Measurements from ENCODE around the gene DDX28.
"Not testable (repeated sequence)": the region's sequence is repeated elsewhere in the genome, so short reads cannot be mapped to it uniquely, and the experiment has no call there.

The DDX28 gene

DNA sequence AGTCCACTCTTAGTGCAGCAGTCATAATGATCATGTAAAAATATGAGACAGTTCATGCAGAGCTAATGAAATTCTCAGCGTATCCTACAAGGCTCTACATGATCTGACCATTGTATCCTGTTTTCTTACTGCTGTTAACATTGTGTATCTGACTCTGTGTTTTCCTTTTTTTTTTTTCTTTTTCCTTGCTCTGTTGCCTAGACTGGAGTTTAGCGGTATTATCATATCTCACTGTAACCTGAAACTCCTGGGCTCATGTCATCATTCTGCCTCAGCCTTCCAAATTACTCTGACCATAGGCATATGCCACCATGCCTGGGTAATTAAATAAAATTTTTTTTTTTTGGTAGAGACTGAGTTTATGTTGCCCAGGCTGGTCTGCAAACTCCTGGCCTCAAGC, 12.2 kb upstream of the DDX28 start:
- no peak for DNase-seq

DNA sequence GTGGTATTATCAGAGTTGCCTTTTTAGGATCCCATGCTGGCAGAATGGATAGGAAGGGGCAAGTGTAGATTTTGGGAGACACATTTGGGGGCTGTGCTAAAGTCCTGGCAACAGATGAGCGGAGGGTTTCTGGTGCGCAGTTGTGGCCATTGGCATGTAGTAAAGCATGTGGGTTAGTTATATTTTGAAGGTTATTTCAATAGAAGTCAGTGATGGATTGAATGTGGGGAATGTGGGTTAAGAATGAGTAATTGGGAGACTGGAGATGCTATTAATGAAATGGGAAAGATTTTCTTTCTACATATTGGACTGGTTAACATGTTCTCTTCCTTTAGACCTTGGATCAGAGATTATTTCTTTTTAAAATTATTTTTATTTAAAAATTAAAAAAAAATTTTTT, 10.1 kb upstream of the DDX28 start:
- no peak for DNase-seq

DNA sequence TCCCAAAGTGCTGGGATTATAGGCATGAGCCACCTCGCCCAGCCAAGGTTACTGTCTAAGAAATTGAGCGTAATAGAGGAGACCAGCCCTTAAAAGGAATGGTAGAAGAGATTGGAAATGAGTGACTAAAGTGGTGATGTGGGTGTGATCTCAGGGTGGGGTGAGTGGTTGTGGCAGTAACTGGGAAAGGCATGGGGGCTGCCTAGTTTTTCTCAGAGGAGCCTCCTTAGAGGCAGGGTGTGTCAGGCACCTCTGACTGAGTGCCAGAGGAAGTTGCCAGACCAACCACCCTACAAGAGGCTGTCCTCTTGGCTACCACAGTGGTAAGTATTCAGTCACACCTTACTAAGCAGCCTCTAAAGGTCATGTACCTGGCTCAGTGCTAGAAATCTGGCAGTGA, 8.9 kb upstream of the DDX28 start:
- DNase-seq = no peak

DNA sequence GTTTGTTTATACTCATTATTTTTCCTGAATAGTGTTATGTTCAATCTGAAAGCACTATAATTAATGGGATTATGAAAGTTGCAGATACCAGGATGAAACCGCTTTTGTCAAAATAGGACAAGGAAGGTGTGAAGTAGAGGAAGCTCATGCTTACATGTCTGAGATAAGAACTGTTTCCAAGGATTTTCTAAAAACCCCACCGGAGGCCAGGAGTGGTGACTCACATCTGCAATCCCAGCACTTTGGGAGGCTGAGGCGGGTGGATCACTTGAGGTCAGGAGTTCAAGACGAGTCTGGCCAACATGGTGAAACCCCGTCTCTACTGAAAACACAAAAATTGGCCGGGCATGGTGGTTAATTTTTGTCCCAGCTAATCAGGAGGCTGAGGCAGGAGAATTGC, 7.1 kb upstream of the DDX28 start:
- DNase-seq = not testable (repeated sequence)

DNA sequence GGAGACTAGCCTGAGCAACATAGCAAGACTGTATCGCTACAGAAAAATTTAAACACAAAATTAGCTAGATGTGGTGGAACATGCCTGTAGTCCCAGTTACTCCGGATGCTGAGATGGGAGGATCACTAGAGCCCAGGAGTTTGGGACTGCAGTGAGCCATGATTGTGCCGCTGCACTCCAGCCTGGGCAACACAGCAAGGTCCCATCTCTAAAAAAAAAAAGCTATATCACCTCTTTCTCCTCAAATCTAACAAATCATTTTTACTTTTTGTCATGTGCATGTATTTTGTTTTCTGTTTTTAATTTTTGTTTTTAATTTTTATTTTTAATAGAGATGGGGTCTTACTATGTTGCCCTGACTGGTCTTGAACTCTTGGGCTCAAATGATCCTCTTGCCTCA, 6.0 kb upstream of the DDX28 start:
- DNase-seq = no peak

DNA sequence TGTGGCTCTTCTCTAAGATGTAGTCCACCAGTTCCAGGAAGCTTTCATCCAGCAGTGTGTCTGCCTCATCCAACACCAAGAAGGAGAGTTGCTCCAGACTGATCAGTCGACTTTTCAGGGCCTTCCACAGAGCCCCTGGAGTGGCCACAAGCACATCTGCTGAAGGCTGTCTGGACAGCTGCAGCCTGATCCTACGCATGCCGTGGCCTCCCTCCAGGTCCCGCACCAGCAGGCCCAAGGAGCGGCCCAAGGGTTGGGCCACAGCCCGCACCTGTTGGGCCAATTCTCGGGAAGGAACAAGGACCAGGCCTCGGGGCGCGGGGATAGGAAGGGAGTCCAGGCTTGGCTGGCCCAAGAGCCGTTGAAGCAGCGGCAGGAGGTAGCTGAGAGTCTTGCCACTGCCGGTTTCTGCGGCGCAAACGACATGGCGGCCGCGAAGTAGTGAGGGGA, 729 bp downstream of the DDX28 start:
- no peak for DNase-seq

DNA sequence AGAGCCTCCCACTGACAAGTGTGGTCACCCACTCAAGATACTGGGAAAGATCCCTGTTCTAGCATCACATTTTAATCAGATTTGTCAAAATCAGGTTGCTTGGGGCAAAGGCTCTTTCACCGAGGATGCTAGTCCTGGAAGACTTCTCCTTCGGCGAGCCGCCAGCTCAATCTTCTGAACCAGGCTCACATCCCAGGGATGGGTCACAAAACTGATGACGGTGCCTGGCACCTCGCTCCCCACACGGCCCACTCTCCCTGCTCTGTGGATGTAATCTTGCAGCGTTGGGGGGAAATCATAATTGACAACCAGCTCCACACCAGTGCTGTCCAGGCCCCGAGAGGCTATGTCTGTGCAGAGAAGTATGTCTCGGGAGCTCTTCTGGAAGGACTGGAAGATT, 1.5 kb downstream of the DDX28 start:
- DNase-seq = no peak

DNA sequence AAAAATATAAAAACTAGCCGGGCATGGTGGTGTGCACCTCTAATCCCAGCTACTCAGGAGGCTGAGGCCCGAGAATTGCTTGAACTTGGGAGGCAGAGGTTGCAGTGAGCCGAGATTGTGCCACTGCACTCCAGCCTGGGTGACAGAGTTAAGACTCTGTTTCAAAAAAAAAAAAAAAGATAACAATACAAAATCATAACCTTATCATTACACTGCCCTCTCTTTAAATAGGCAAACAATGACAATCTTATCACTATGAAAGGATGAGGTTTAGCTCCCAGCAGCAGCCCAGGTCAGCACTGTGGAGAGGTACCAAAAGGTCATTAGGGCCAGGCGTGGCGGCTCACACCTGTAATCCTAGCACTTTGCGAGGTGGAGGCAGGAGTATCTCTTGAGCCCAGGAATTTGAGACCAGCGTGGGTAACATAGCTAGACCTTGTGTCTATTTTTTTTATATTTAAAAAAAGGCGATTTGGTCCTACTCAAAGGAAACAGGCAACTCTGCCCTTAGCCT, 3.8 kb downstream of the DDX28 start:
- no peak for DNase-seq

DNA sequence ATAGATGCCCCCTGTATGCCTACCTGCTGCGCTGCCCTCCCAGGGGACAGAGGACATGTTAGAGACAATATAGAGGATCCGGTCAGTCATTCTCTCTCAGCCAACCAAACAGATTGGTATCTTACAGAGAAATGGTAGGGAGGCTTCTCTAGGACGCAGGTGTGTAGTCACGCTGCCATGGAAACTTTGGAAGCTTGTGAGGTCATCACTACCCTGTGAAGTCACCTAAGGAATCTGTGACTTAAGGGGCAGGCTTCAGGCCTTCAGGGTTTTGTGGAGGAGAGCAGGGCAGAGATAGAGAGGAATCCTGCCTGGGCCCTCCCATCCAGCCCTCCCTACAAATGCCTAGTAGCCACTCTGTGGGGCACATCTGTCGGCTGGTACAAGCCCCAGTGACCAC, 7.4 kb downstream of the DDX28 start, which contains the start of gene DPEP2NB:
Gene DPEP2NB, minus strand, starts transcription at position 231 of the 400 bp plus-strand sequence. Its CDS starts 141 bp downstream, at position 90.
- DNase-seq = no peak

DNA sequence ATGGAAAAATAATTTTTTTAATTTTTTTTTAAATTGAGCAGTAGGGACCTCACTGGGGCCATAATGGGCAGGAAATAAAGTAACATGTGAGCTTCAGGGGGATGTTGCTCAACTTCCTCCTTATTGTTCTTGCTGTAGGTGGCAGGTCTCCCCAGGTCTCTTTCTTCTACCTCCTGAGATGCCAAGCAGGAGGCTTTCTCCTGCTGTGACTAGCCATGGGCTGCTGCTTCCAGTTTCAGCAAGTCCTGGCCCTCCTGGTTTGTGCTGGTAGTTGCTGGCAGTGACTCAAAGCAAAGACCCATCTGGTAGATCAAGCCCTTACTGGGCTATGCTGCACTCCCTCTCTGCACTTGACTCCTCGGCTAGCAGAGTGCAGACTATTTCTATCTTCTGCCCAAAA, 9.6 kb downstream of the DDX28 start:
- no peak for DNase-seq

DNA sequence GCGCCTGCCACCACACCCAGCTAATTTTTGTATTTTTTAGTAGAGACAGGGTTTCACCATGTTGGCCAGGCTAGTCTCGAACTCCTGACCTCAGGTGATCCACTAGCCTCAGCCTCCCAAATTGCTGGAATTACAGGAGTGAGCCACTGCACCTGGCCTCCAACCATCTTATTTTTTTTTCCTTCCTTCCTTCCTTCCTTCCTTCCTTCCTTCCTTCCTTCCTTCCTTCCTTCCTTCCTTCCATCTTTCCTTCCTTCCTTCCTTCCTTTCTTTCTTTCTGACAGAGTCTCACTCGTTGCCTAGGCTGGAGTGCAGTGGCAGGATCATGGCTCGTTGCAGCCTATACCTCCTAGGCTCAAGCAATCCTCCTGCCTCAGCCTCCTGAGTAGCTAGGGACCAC, 13.2 kb downstream of the DDX28 start:
- DNase-seq = not testable (repeated sequence)

DNA sequence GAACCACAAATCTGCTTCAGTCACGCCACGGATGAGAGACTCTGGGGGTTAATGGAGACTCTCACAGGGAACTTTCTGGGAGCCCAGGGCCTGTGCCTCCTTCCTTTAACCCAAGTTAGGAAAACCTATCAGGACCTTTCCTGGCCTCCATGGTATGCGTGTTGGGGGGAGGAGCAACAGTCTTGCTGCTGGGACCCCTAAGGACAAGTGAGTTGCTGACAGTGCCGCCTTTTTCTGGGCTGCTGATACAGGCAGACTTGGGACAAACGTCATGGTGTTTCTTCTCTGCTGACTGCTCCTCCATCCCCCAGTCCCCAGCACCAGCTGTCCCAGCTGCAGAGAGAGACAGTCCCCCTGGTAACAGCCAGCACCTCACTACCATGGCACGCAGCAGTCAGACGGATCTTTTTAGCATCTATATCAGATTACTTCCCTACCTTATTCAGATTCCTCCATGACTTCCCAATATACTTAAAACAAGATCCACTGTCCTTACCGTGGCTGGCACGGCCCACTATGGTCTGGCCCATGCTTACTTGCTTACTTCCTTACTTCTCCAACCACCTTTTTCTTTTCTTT, 13.8 kb downstream of the DDX28 start:
- no peak for DNase-seq

DNA sequence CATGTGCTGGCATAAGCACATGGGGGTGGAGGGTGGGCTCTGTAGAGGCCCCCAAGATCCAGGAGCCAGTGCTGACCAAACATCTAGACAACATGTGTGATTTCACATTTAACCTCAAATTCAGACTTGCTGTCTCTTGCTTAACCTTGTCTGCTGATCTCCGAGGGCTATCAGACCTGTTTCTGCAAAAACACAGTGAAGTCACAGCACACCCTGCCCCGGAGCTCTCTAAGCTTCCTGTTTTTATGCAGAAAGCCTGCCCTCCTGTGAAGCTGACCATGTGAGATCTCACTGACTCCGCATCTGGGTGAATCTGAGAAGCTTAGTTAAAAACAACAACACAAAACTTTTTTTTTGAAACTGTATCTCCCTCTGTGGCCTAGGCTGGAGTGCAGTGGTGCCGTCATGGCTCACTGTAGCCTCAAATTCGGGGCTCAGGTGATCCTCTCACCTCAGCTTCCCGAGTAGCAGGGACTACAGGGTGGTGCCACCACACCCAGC, 17.2 kb downstream of the DDX28 start:
- no peak for DNase-seq

DNA sequence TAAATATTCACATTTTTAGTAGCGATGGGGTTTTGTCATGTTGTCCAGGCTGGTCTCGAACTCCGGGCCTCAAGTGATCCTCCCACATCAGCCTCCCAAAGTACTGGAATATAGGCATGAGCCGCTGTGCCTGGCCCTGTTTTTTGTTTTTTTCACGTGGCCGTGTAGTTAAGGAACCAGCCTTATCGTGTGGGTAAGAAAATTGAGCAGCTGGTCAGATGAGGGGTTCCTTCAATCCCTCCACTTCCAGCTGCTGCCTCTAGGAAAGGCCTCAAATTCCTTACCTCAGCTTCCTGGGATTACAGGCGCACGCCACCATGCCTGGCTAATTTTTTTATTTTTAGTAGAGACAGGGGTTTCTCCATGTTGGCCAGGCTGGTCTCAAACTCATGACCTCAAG, 17.8 kb downstream of the DDX28 start:
- DNase-seq = no peak

DNA sequence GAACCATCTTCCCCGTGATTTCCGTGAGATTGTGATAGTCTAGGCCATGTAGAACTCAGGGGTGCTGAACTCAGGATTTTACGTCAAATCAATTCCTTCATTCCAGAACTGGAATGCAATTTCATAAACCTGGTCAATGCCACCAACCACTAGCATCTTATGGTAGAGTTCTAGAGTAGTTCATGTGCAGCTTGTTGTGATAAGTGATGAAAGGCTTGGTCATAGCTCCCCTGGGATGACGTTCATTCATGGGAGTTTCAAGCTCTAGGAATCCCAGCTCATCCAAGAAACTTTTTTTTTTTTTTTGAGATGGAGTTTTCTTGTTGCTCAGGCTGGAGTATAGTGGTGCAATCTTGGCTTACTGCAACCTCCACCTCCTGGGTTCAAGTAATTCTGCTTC, 20.0 kb downstream of the DDX28 start:
- DNase-seq = no peak

DNA sequence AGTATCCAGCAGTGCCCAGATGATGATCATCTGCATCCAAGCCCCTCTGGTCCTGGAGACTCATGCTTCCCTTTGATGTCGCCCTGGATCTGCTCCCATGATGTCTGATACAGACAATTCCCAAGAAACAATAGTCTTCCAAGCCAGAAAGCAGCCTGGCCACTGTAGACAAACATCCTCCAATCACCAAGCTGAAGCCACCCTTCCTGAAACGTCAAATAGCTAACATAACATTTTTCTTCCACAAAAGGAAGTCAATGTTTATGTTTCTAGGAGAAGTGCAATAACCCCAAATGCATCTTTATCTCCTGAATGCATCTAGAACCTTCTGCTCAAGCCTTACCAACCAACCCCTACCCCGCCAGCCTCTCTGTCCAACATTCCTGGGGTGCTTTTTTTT, 22.6 kb downstream of the DDX28 start:
- DNase-seq = no peak

DNA sequence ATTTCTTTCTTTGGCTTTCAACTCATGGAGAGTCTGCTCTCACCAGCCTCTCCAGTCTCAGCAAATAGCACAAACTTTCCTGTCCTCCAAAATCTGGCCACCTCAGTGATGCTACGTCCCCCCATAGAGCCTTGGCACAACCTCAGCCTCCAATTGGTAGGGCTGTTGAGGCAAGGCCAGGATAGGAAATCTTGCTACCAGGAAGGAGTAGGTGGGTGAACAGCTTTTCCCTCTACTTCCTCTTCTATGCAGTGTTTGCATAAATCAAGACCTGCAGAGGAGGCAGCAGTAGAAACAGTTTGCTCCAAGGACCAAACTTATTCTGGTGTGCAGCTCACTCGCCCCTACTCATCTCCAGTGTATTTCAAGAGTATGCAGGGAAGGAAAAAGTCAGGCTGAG, 23.0 kb downstream of the DDX28 start:
- no peak for DNase-seq

DNA sequence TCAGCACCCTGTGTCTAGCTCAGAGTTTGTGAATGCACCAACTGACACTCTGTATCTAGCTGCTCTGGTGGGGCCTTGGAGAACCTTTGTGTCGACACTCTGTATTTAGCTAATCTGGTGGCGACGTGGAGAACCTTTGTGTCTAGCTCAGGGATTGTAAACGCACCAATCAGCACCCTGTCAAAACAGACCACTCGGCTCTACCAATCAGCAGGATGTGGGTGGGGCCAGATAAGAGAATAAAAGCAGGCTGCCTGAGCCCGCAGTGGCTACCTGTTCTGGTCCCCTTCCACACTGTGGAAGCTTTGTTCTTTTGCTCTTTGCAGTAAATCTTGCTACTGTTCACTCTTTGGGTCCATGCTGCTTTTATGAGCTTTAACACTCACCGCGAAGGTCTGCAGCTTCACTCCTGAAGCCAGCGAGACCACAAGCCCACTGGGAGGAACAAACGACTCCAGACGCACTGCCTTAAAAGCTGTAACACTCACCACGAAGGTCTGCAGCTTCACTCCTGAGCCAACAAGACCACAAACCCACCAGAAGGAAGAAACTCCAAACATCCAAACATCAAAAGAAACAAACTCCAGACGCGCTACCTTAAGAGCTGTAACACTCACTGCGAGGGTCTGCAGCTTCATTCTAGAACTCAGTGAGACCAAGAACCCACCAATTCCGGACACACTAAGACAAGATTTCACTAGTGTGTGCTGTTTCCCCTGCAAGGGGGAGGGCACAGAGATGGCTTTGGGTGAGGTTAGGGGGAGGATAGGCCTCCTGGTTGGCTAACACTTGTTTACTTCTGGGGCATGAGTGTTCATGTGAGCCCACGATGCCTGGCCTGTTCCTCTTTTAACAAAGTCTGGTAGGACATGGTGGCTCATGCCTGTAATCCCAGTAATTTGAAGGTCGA, 24.0 kb downstream of the DDX28 start, which contains the start of gene DPEP2:
Gene DPEP2, minus strand, starts transcription at position 706 of the 910 bp plus-strand sequence. CDS start 6,272 bp downstream, outside the sequence.
- not testable (repeated sequence) for DNase-seq

DNA sequence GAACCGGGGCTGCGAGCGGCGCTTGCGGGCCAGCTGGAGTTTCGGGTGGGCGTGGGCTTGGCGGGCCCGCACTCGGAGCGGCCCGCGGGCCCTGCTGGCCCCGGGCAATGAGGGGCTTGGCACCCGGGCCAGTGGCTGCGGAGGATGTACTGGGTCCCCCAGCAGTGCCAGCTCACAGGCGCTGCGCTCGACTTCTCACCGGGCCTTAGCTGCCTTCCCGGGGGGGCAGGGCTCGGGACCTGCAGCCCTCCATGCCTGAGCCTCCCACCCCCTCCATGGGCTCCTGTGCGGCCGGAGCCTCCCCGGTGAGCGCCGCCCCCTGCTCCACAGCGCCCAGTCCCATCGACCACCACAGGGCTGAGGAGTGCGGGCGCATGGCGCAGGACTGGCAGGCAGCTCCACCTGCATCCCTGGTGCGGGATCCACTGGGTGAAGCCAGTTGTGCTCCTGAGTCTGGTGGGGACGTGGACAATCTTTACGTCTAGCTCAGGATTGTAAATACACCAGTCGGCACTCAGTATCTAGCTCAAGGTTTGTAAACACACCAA, 24.7 kb downstream of the DDX28 start:
- DNase-seq = not testable (repeated sequence)

DNA sequence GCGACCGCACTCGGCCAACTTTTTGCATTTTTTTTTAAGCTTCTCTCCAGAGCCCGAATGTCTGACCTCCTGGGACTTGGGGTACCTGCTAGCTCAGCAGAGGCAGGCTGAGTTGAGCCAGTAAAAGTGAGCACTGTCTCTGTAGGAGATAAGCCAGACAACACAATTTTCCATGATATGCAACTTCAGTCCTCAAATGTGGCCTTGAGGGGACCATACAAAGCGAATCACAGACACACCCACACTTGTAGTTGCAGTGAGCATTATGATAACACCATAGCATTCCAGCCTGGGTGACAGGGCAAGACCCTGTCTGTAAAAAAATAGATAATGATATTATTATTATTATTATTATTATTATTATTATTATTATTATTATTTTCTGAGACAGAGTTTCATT, 26.4 kb downstream of the DDX28 start:
- DNase-seq = no peak

DNA sequence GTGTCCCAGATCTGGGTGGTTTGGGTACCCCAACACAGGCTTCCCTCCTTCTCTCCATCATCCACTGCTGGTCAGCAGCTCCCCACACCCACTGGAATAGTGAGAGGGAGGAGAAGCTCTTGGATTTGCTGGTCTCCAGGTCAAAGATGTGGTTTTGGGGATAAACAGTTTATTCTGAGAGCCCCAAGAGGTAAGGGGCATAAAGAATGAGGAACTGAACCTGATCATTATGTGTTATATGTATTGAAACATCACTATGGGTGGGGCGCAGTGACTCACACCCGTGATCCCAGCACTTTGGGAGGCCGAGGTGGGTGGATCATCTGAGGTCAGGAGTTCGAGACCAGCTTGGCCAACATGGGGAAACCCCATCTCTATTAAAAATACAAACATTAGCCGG, 27.6 kb downstream of the DDX28 start:
- DNase-seq = no peak

DNA sequence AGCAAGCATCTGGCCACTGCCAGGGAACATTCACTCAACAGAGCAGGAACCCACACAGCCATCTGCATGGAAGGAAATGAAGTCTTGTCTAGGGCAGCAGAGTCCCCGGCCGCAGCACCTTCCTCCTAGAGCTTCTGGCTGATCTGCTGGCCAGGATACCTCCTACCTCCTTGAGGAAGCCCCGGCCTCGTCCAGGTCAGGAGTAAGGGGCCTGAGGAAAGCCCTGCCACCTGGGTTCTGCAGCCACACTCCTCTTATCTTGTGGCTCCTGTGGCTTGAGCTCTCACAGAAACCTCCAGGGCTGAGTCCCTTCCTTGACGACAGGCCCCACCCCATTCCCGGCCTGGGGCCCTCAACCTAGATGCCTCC, 29.0 kb downstream of the DDX28 start:
- not testable (repeated sequence) for DNase-seq

DNA sequence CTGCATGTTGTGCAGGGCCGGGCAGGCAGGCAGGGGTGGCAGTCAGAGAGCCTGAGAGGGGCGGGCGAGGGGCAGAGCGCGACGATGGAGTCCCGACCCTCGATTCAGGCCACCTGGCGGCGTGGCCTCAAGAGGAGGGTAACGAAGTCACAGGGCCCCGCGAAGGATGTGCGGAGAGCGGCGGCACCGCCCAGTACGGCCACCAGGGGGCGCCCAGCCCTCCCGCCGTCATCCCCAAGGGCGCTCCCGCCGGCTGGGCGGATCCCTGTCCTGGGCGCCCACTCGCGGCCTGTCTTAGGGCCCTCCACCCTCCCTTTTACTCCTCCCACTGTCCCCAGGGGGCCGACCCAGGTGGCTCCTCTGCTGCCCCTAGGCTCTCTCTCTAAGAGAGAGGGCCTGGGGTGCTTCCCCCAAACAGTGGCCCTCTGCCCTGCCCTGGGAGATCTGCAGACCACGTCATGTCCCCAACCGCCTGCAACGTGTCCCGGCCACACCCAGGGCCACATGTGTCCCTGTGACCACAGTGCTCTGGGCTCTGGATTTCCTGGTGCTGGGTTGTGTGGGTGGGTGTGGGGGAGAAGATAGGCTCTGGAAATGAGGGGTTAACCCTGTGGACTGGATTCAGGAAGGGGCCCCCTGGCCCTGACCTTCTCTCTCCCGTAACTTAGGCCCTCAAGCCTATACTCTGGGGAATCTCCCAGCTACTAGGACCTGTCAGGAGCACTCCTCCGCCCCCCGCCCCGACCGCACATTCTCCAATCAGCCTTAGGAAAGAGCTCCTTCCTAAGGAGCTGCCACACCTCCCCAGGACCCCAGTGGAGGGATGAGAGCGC, 29.6 kb downstream of the DDX28 start:
- peak; percentile 51 for DNase-seq
